Pancreas (tissue), 10 donors: ENCODE results near the gene AARSD1. TPM values are rescaled to one million over a fixed set of nuclear protein-coding genes. Genes with fewer than 3 reads are reported as not detected.
A peak's percentile ranks its signal among the peaks of the same experiment; 100 is the strongest.

Experiments used
- ATAC-seq, 4 donors: fragments of 200-7000 bp; cut with Tn5 transposase; one replicate each; pipeline versions ENCODE4 v1.8.0 to v1.9.1; 2020; ENCODE audit warnings: mild to moderate bottlenecking in 4 of 4, moderate library complexity in 4 of 4
- DNase-seq, 6 donors: peaks; one replicate each; pipeline ENCODE4 v3.0.0-alpha.2; 2020
- FAIRE-seq: peaks from 2 replicates; lab custom pipeline; 2012; peaks lifted over from hg19 to GRCh38; lab: Jason Lieb, UNC
- H3K27ac ChIP-seq, 4 donors: fragments of 200-600 bp; sonication (generic); 1 replicate in 3 of 4; 2 replicates in 1 of 4; pipeline versions ENCODE4 v1.5.0 to v1.8.0; 2020
- H3K27me3 ChIP-seq, 4 donors: fragments of 200-600 bp; one replicate each; pipeline ENCODE4 v1.8.0; 2021
- H3K36me3 ChIP-seq, 3 donors: fragments of 200-600 bp; sonication (generic) in 1 of 3; one replicate each; pipeline versions ENCODE4 v1.5.0 to v1.8.0; 2020 to 2021
- H3K4me1 ChIP-seq, 3 donors: fragments of 200-600 bp; one replicate each; pipeline ENCODE4 v1.8.0; 2021
- H3K4me3 ChIP-seq, 4 donors: fragments of 200-600 bp; sonication (generic) in 2 of 4; one replicate each; pipeline versions ENCODE4 v1.5.0 to v1.8.0; 2020 to 2021
- H3K9me3 ChIP-seq, 4 donors: fragments of 200-600 bp; one replicate each; pipeline ENCODE4 v1.8.0; 2021
- WGBS, 2 donors: extraction: QIAGEN DNeasy Blood & Tissue Kit; methylation state at CpG; one replicate each; pipeline ENCODE4 v1.1.7; 2013; 5-methylcytosine and 5-hydroxymethylcytosine counted together
- intact Hi-C, 3 donors: fragments of 100-400 bp; cut with DNase I; formaldehyde crosslinking; loops; one replicate each; pipeline versions ENCODE4 v1.11.1 to v1.14.2; 2022
- polyA plus RNA-seq, 2 donors: library from polyadenylated mRNA; stranded (reverse); fragments of 200-250 nt; gene quantifications; one replicate each; pipeline ENCODE4 v1.2.3, GENCODE V29; 2013
- total RNA-seq, 6 donors: library from RNA; stranded (reverse); fragmentation: NEBNext Ultra II Directional in 4 of 6; extraction: Animal tissue kit (Norgen Biotek cat#: 25700) in 4 of 6; gene quantifications; one replicate each; pipeline versions ENCODE4 v1.2.1 to v1.2.4, GENCODE V29; 2021 to 2023
- TF ChIP-seq, protein P1 (sequence below), 4 donors: fragments of 200-600 bp; sonication (generic) in 3 of 4; IDR thresholded peaks; one replicate each; pipeline versions ENCODE4 v1.5.0 to v1.8.0; 2021; ENCODE audit warnings: antibody characterized with exemption in 4 of 4
- donor health status: healthy with polysubstance abuse.
- donor health status: DM: no; HTN: no; CAD: no; lungs with moderate emphysema.
- donor health status: DM: no; HTN: no; CAD: no.
- donor health status: control.
- donor health status: control.
- donor health status: Bipolar disorder and iron deficiency.
- donor health status: DM: yes; HTN: yes; CAD: no.
- donor health status: DM: no; HTN: no; CAD: no.
- donor health status: DM: no; HTN: no; CAD: no.
- donor health status: DM: yes; HTN: yes; CAD: no.

Gene AARSD1, protein sequence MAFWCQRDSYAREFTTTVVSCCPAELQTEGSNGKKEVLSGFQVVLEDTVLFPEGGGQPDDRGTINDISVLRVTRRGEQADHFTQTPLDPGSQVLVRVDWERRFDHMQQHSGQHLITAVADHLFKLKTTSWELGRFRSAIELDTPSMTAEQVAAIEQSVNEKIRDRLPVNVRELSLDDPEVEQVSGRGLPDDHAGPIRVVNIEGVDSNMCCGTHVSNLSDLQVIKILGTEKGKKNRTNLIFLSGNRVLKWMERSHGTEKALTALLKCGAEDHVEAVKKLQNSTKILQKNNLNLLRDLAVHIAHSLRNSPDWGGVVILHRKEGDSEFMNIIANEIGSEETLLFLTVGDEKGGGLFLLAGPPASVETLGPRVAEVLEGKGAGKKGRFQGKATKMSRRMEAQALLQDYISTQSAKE
- total RNA-seq (10 to 100 TPM; 20.4 to 31.5 (median 25.1) TPM), polyA plus RNA-seq (10 to 100 TPM; 75.3 to 89.1 TPM)

DNA sequence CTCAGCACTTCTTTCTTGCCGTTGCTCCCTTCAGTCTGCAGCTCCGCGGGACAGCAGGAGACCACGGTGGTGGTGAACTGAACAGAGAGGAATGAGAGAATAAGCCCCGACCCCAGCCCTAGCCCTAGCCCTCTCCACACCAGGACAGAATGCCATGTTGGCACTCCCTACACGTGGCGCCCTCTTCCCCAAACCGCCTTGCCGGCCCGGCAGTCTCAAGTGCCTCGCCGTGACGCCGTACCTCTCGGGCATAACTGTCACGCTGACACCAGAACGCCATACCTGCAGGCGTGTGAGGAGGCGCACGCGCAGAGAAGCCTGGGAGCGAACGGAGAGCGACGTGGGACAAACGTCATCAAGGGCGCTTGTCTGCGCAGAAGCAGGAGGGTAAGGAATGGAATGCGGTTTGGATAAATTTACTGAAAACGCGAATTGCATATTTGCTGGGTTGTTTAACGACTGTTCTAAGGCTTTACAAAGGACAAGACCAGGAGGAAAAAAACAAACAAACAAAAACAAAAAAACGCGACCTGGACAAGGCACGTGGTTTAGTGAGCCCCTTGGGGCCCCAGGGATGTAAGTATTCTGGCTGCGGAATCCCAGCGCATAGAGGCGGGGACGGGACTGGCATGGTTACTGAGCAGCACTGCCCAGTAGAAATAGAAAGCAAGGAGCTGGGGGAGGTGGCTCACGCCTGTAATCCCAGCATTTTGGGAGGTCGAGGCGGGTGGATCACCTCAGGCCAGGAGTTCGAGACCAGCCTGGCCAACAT lies at the start of gene AARSD1:
TSS of gene AARSD1 (minus strand) at position 294 of the 772 bp plus-strand sequence. CDS start at position 280, 14 bp downstream.
- intact Hi-C loops, result no loop called here
- peak; percentile 99 for ATAC-seq

DNA sequence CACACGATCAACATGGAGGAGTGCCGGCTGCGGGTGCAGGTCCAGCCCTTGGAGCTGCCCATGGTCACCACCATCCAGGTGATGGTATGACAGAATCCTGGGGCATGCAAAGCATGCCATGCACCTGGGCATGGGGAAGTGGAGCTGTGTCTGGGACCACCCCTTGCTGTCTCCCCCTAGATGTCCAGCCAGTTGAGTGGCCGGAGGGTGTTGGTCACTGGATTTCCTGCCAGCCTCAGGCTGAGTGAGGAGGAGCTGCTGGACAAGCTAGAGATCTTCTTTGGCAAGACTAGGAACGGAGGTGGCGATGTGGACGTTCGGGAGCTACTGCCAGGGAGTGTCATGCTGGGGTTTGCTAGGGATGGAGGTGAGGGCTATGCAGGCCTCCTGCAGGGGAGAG lies 49.0 kb upstream of the AARSD1 start:
- Histone ChIP-seq H3K27me3 (no peaks in the 10 kb centered on the region), H3K9me3 (no peaks in the 10 kb centered on the region), H3K4me3 (no peak overlapping the region), H3K27ac (no peak overlapping the region), H3K4me1 (no peaks in the 10 kb centered on the region), H3K36me3 (no peaks in the 10 kb centered on the region)
- ATAC-seq (no peak), FAIRE-seq (no peak), DNase-seq (no peak)
- WGBS, 2 donors, result 83 to 85% methylated on average over 8 of the region's 8 CpGs
- intact Hi-C loops, result no loop called here
- TF ChIP-seq, protein P1, sequence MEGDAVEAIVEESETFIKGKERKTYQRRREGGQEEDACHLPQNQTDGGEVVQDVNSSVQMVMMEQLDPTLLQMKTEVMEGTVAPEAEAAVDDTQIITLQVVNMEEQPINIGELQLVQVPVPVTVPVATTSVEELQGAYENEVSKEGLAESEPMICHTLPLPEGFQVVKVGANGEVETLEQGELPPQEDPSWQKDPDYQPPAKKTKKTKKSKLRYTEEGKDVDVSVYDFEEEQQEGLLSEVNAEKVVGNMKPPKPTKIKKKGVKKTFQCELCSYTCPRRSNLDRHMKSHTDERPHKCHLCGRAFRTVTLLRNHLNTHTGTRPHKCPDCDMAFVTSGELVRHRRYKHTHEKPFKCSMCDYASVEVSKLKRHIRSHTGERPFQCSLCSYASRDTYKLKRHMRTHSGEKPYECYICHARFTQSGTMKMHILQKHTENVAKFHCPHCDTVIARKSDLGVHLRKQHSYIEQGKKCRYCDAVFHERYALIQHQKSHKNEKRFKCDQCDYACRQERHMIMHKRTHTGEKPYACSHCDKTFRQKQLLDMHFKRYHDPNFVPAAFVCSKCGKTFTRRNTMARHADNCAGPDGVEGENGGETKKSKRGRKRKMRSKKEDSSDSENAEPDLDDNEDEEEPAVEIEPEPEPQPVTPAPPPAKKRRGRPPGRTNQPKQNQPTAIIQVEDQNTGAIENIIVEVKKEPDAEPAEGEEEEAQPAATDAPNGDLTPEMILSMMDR (IDR thresholded peaks at IDR 0.05), result no peak

More for the DNA sequence above, at the start of gene AARSD1:
- FAIRE-seq (no peak), DNase-seq (peak; percentile 85 to 96 (median 90))
- Histone ChIP-seq H3K4me1 (peaks cover 0 to 6% (median 5%) of the 10 kb centered on the region in 3 donors), H3K9me3 (no peaks in the 10 kb centered on the region), H3K27me3 (no peaks in the 10 kb centered on the region), H3K27ac (peak within 1 kb of the TSS; percentile 46 to 73 (median 60)), H3K36me3 (peaks cover 0 to 24% (median 18%) of the 10 kb centered on the region in 3 donors), H3K4me3 (peak within 1 kb of the TSS; percentile 29 to 86 (median 50))
- WGBS, 2 donors, result 0 to 1% methylated on average over 43 of the region's 43 CpGs
- TF ChIP-seq, protein P1 (IDR thresholded peaks at IDR 0.05), result no peak

DNA sequence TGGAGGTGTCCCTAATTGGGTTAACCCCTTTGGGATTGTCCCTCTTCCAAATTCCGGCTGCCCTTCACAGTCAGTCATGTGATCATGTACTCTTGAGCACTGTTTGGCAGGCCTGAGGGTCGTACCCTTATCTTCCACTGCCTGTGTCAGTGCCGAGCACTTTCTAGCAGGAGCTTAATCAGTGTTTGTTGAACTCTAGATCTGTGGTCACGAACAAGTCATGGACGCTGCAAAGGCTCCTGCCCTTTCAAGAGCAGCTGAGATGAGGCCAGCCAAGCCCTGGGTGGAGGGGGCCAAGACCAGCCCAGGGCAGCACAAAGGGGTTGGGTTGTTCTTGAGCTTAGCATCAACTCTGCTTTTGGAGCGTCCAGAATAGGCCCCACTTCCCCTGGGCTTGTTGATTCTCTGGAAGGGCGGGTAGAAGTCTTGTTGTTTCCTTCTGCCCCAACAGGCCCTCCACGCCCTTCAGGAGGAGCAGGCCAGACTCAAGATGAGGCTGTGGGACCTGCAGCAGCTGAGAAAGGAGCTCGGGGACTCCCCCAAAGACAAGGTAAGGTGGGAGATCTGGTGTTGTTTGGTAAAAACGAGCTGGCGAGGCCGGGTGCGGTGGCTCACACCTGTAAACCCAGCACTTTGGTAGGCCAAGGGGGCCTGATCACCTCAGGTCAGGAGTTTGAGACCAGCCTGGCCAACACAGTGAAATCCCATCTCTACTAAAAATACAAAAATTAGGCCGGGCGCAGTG lies 47.6 kb upstream of the AARSD1 start:
- ATAC-seq (no peak), FAIRE-seq (no peak), DNase-seq (no peak)
- Histone ChIP-seq H3K36me3 (no peaks in the 10 kb centered on the region), H3K4me3 (no peak overlapping the region), H3K27me3 (no peaks in the 10 kb centered on the region), H3K27ac (peak overlapping the region in 1 of 4 donors; percentile 63), H3K9me3 (no peaks in the 10 kb centered on the region), H3K4me1 (peaks cover 0 to 6% (median 0%) of the 10 kb centered on the region in 3 donors)
- intact Hi-C loops, result no loop called here
- TF ChIP-seq, protein P1 (IDR thresholded peaks at IDR 0.05), result no peak
- WGBS, 2 donors, result 67 to 71% methylated on average over 15 of the region's 15 CpGs

DNA sequence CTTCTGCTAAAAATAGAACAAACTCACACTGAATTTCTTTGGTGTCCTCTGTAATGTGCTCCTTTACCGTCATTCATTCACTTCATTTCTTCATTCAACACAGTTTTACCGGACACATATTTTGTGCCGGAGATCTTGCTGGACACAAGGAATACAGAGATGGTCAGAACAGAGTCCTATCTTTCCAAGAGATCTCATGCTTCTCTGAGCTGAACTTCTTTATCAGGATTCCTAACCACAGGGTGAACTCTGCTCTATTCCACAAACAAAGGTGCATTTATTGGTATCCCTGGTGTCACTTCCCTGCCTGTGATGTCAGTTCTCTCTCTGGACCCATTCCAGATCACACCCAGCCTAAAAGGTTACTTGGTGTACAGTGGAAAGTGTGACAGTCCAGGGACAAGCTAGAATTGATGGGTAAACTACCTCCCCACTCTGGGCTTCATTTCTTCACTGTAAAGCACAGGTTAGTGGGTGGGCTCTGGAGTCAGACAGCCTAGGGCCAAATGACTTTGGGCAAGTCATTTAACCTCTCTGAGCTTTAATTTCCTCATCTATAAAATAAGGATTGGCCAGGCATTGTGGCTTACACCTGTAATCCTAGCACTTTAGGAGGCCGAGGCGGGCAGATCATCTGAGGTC lies 46.5 kb upstream of the AARSD1 start:
- Histone ChIP-seq H3K36me3 (no peaks in the 10 kb centered on the region), H3K9me3 (no peaks in the 10 kb centered on the region), H3K4me1 (peaks cover 0 to 9% (median 0%) of the 10 kb centered on the region in 3 donors), H3K4me3 (no peak overlapping the region), H3K27me3 (no peaks in the 10 kb centered on the region), H3K27ac (peak overlapping the region in 2 of 4 donors; percentile 42 to 63)
- peak in 3 of 4 donors; percentile 17 to 26 (median 25) for ATAC-seq
- intact Hi-C loops, result no loop called here
- no peak for FAIRE-seq
- TF ChIP-seq, protein P1 (IDR thresholded peaks at IDR 0.05), result no peak
- peak in 2 of 6 donors; percentile 34 to 41 for DNase-seq
- 71 to 74% methylated on average over 5 of the region's 5 CpGs for WGBS, 2 donors
